Smooth muscle cell (in vitro differentiated cells): ENCODE results near the gene AP4S1. TPM values are rescaled to one million over a fixed set of nuclear protein-coding genes. Genes with fewer than 3 reads are reported as not detected.
A peak's percentile ranks its signal among the peaks of the same experiment; 100 is the strongest.

ENCODE experiments used
- DNase-seq: peaks from one replicate; lab custom pipeline; 2025; ENCODE audit not compliant: unreplicated experiment; lab: John Stamatoyannopoulos, UW
- H2AFZ ChIP-seq: fragments of 200-600 bp; sonication (generic); 2 replicates; pipeline ENCODE4 v1.6.0; 2016; ENCODE audit warnings: antibody characterized with exemption, low read depth, mild to moderate bottlenecking
- H3F3A ChIP-seq: fragments of 200-600 bp; sonication (generic); 2 replicates; pipeline ENCODE4 v1.6.0; 2017; ENCODE audit warnings: antibody characterized with exemption, low read depth
- H3K27ac ChIP-seq: fragments of 200-600 bp; sonication (generic); 2 replicates; pipeline ENCODE4 v1.5.1; 2016; ENCODE audit warnings: low read depth, mild to moderate bottlenecking
- H3K27me3 ChIP-seq: fragments of 200-600 bp; sonication (generic); 2 replicates; pipeline ENCODE4 v1.6.1; 2016; ENCODE audit warnings: low read depth, mild to moderate bottlenecking
- H3K36me3 ChIP-seq: fragments of 200-600 bp; sonication (generic); 2 replicates; pipeline ENCODE4 v1.5.1; 2016; ENCODE audit warnings: low read depth
- H3K4me1 ChIP-seq: fragments of 200-600 bp; sonication (generic); 2 replicates; pipeline ENCODE4 v1.5.1; 2016; ENCODE audit warnings: low read depth
- H3K4me2 ChIP-seq: fragments of 200-600 bp; sonication (generic); 2 replicates; pipeline ENCODE4 v1.6.0; 2016; ENCODE audit warnings: mild to moderate bottlenecking
- H3K4me3 ChIP-seq: fragments of 200-600 bp; sonication (generic); 2 replicates; pipeline ENCODE4 v1.5.1; 2016; ENCODE audit warnings: mild to moderate bottlenecking
- H3K79me2 ChIP-seq: fragments of 200-600 bp; sonication (generic); 2 replicates; pipeline ENCODE4 v1.6.0; 2016; ENCODE audit warnings: low read depth, mild to moderate bottlenecking
- H3K9ac ChIP-seq: fragments of 200-600 bp; sonication (generic); 2 replicates; pipeline ENCODE4 v1.6.0; 2016; ENCODE audit warnings: low read depth
- H3K9me3 ChIP-seq: fragments of 200-600 bp; sonication (generic); replicated peaks from 2 replicates; pipeline ENCODE4 v1.5.1; 2016; ENCODE audit warnings: low read depth
- H4K20me1 ChIP-seq: fragments of 200-600 bp; sonication (generic); 2 replicates; pipeline ENCODE4 v1.6.0; 2016; ENCODE audit warnings: low read depth
- WGBS: methylation state at CpG from one replicate; pipeline ENCODE4 v1.1.7; 2016; ENCODE audit warnings: low lambda C conversion rate; 5-methylcytosine and 5-hydroxymethylcytosine counted together
- polyA plus RNA-seq: library from polyadenylated mRNA; unstranded; fragments of >200 nt; fragmentation: Nextera tagmentation; extraction: Ambion mirVana; gene quantifications from 2 replicates; pipeline ENCODE4 v1.2.1, GENCODE V29; 2016
- total RNA-seq: library from RNA; depleted of rRNA; stranded (reverse); fragments of >200 nt; gene quantifications from 2 replicates; pipeline ENCODE4 v1.2.3, GENCODE V29; 2014
- TF ChIP-seq, protein P1 (sequence below): fragments of 200-600 bp; sonication (generic); IDR thresholded peaks from 2 replicates; pipeline ENCODE4 v1.5.1; 2017; ENCODE audit warnings: borderline replicate concordance, mild to moderate bottlenecking, antibody characterized with exemption; ENCODE audit not compliant: insufficient read depth, poor library complexity, severe bottlenecking

AP4S1 gene
- total and polyA plus RNA-seq, 2 experiments from 2014 or later, result 4.1 to 7.6 TPM

DNA sequence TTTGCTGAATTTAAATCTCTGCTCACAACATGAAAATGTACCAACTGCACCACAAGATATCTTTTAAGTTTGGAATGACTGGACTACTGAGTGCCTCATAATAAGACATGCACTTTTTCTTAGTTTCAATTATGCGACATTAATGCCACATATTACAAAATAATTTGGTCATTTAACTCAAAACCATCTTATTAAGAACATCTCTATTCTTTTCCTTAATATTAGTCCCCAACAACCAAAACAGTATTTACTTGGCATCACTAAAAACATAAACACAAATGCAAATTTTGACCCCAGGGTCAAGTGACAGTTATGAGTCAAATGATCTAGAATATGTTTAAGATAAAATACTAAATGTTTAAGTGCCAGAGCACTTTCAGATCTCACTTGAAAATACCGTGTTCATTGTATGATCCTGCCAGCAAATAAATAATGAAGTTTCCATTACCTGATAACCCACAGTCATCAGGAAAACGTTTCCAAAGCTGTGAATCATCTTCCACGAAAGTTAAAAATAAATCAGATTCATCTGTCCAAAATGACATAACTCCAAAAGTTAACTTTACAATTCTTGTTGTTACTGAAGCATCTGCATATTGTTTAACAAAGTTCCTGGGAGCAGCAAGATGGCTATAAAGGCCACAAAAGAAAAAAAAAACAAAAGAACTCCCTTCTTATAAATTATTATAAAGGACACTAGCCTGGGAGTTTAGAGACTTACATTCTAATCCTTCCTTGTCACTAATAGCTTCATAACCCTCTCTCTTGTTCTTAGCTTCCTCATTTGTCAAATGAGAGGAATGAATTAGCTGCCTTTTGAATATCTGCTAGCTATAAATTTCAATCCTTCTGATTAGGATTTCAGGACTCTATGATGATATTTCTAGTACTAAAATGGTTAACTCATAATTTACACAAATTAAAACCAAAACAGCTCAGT lies 30.5 kb upstream of the AP4S1 start:
- Histone ChIP-seq H3K4me1 (peaks cover 18% of the 10 kb centered on the region), H3F3A (peaks cover 6% of the 10 kb centered on the region), H3K27me3 (no peaks in the 10 kb centered on the region), H4K20me1 (peaks cover 100% of the 10 kb centered on the region), H3K9ac (no peak overlapping the region), H3K36me3 (peaks cover 7% of the 10 kb centered on the region), H3K4me2 (peak overlapping the region; percentile 21), H3K4me3 (no peak overlapping the region), H2AFZ (no peak overlapping the region), H3K79me2 (peaks cover 100% of the 10 kb centered on the region), H3K27ac (peak overlapping the region; percentile 69), H3K9me3 (no peaks in the 10 kb centered on the region)
- TF ChIP-seq, protein P1, sequence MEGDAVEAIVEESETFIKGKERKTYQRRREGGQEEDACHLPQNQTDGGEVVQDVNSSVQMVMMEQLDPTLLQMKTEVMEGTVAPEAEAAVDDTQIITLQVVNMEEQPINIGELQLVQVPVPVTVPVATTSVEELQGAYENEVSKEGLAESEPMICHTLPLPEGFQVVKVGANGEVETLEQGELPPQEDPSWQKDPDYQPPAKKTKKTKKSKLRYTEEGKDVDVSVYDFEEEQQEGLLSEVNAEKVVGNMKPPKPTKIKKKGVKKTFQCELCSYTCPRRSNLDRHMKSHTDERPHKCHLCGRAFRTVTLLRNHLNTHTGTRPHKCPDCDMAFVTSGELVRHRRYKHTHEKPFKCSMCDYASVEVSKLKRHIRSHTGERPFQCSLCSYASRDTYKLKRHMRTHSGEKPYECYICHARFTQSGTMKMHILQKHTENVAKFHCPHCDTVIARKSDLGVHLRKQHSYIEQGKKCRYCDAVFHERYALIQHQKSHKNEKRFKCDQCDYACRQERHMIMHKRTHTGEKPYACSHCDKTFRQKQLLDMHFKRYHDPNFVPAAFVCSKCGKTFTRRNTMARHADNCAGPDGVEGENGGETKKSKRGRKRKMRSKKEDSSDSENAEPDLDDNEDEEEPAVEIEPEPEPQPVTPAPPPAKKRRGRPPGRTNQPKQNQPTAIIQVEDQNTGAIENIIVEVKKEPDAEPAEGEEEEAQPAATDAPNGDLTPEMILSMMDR, result no peak
- 31% methylated on average over 4 of the region's 4 CpGs for WGBS
- DNase-seq, result no peak

DNA sequence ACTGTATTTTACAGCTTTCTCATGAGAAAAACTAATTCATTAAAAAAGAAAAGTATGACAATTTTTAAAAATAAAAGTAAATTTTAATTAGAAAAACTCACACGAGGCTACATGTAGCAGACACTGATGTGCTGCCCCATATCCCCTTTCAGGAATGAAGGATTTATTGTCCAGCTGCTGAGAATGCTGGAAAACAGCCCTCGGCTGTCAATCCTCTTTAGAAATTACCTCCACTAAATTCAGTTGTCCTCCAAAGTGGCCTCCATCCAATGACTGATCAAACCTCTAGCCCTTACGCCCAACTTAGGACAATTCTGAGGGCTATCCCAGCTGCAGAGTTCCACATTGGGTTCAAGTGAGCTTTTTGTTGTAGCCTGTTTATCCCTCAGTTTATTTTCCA lies 29.8 kb upstream of the AP4S1 start:
- H3K9ac ChIP-seq, result no peak overlapping the region
- TF ChIP-seq, protein P1, result no peak

DNA sequence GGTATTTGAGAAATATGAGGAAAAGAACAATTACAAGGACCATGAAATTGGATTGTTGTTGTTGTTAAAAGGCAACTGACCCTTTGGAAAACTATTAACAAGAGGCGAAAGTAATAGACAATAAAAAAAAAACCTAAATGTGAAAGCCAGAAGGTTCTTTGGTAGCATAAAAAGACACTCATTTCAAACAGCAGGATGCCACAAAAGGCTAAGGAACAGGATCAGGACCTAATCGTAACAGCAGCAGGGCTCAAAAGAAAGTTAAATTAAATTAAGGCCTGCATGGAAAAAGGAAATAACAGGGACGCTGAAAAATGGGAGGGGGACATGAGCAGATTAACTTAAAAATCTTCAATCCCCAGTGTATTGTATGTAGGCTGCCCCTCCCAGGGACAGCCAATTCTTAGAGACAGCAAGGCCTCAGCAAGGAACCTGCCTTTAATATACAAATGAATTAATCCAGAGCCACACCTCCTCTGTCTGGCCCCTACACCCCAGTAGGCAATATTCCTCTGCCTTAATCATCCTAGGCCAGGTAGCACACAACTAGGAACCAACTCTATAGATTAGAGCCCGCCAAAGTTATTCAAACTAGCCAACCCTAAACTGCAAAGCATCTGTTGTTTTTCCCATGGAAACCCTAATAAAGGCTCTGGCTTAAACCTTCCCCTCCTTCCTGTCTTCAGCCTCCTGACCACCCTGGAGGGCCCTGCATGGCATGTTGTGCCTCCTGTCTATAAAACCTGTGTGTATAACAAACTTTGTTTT lies 28.4 kb upstream of the AP4S1 start:
- H4K20me1 ChIP-seq, result peaks cover 97% of the 10 kb centered on the region
- H3K27me3 ChIP-seq, result no peaks in the 10 kb centered on the region
- H3K4me3 ChIP-seq, result no peak overlapping the region
- H3K4me2 ChIP-seq, result no peak overlapping the region
- H3K9me3 ChIP-seq, result no peaks in the 10 kb centered on the region
- no peak overlapping the region for H2AFZ ChIP-seq
- H3K9ac ChIP-seq, result no peak overlapping the region
- H3K79me2 ChIP-seq, result peaks cover 98% of the 10 kb centered on the region
- no peak overlapping the region for H3K27ac ChIP-seq
- TF ChIP-seq, protein P1, result no peak
- no peak for DNase-seq
- WGBS, result 69% methylated on average over 4 of the region's 4 CpGs
- peaks cover 7% of the 10 kb centered on the region for H3K36me3 ChIP-seq
- peaks cover 18% of the 10 kb centered on the region for H3K4me1 ChIP-seq
- H3F3A ChIP-seq, result peaks cover 6% of the 10 kb centered on the region

More for the DNA sequence above, 29.8 kb upstream of the AP4S1 start:
- peak overlapping the region; percentile 21 for H3K4me2 ChIP-seq
- peaks cover 7% of the 10 kb centered on the region for H3K36me3 ChIP-seq
- DNase-seq, result no peak
- H3K79me2 ChIP-seq, result peaks cover 100% of the 10 kb centered on the region
- H3K27ac ChIP-seq, result peak overlapping the region; percentile 69
- H3K4me1 ChIP-seq, result peaks cover 18% of the 10 kb centered on the region
- peaks cover 99% of the 10 kb centered on the region for H4K20me1 ChIP-seq
- 83% methylated on average over 3 of the region's 3 CpGs for WGBS
- H2AFZ ChIP-seq, result no peak overlapping the region
- peaks cover 6% of the 10 kb centered on the region for H3F3A ChIP-seq
- no peaks in the 10 kb centered on the region for H3K27me3 ChIP-seq
- H3K9me3 ChIP-seq, result no peaks in the 10 kb centered on the region
- no peak overlapping the region for H3K4me3 ChIP-seq
